Glutamatergic neuron (in vitro differentiated cells): ENCODE results near the gene PAPSS1. TPM values are rescaled to one million over a fixed set of nuclear protein-coding genes. Genes with fewer than 3 reads are reported as not detected.
"Not testable (repeated sequence)": the region's sequence is repeated elsewhere in the genome, so short reads cannot be mapped to it uniquely, and the experiment has no call there.

ENCODE experiments used
- DNase-seq: peaks from one replicate; pipeline ENCODE4 v3.0.0; 2022
- H3K27ac Mint-ChIP-seq: one replicate; pipeline ENCODE4 v1.8.0; 2020; ENCODE audit warnings: mild to moderate bottlenecking, mixed read lengths, inconsistent platforms; ENCODE audit not compliant: unreplicated experiment
- H3K27me3 Mint-ChIP-seq: one replicate; pipeline ENCODE4 v1.8.0; 2020; ENCODE audit warnings: mild to moderate bottlenecking, moderate library complexity, mixed read lengths, inconsistent platforms; ENCODE audit not compliant: unreplicated experiment
- H3K36me3 Mint-ChIP-seq: one replicate; pipeline ENCODE4 v1.8.0; 2020; ENCODE audit warnings: mild to moderate bottlenecking, mixed read lengths, inconsistent platforms; ENCODE audit not compliant: unreplicated experiment
- H3K4me1 Mint-ChIP-seq: one replicate; pipeline ENCODE4 v1.8.0; 2020; ENCODE audit warnings: mild to moderate bottlenecking, low read depth, mixed read lengths, inconsistent platforms; ENCODE audit not compliant: unreplicated experiment
- H3K4me3 Mint-ChIP-seq: one replicate; pipeline ENCODE4 v1.8.0; 2020; ENCODE audit warnings: mild to moderate bottlenecking, mixed read lengths, inconsistent platforms; ENCODE audit not compliant: unreplicated experiment
- H3K9me3 Mint-ChIP-seq: one replicate; pipeline ENCODE4 v1.8.0; 2020; ENCODE audit warnings: mild to moderate bottlenecking, moderate library complexity, mixed read lengths, inconsistent platforms; ENCODE audit not compliant: unreplicated experiment
- CTCF ChIP-seq: fragments of 200-600 bp; sonication (generic); IDR thresholded peaks from one replicate; pipeline ENCODE4 v1.5.0; 2021; ENCODE audit not compliant: partially characterized antibody, unreplicated experiment
- total RNA-seq: library from RNA; stranded (reverse); fragmentation: NEBNext Ultra II Directional; extraction: Animal tissue kit (Norgen Biotek cat#: 25700); gene quantifications from one replicate; pipeline ENCODE4 v1.2.1, GENCODE V29; 2021; ENCODE audit not compliant: unreplicated experiment

PAPSS1 gene
- total RNA-seq, 1 donor from 2014 or later = 105 TPM

- H3K27me3 Mint-ChIP-seq = no peaks in the 10 kb centered on the region
Measured at GRCh38 chr4:107665001-107665400, 55.0 kb downstream of the PAPSS1 start.

GRCh38 chr4:107658400-107659336 lies 61.4 kb downstream of the PAPSS1 start:
- no peaks in the 10 kb centered on the region for H3K27me3 Mint-ChIP-seq
- no peaks in the 10 kb centered on the region for H3K4me1 Mint-ChIP-seq
- no peak for DNase-seq
- no peak for TF ChIP-seq CTCF
- no peak overlapping the region for H3K27ac Mint-ChIP-seq
- no peaks in the 10 kb centered on the region for H3K36me3 Mint-ChIP-seq
- no peak overlapping the region for H3K4me3 Mint-ChIP-seq
- H3K9me3 Mint-ChIP-seq = no peaks in the 10 kb centered on the region

More at GRCh38 chr4:107665001-107665400, 55.0 kb downstream of the PAPSS1 start:
- Mint-ChIP-seq H3K4me3 (no peak overlapping the region), H3K36me3 (no peaks in the 10 kb centered on the region), H3K9me3 (no peaks in the 10 kb centered on the region), H3K4me1 (peaks cover 4% of the 10 kb centered on the region), H3K27ac (no peak overlapping the region)
- no peak for TF ChIP-seq CTCF
- DNase-seq = no peak

- TF ChIP-seq CTCF = no peak
- no peak overlapping the region for H3K4me3 Mint-ChIP-seq
- H3K36me3 Mint-ChIP-seq = no peaks in the 10 kb centered on the region
- no peaks in the 10 kb centered on the region for H3K27me3 Mint-ChIP-seq
- H3K27ac Mint-ChIP-seq = no peak overlapping the region
- H3K9me3 Mint-ChIP-seq = no peaks in the 10 kb centered on the region
- no peak for DNase-seq
- H3K4me1 Mint-ChIP-seq = no peaks in the 10 kb centered on the region
Measured at GRCh38 chr4:107655289-107655688, 64.7 kb downstream of the PAPSS1 start.

GRCh38 chr4:107654694-107655093 lies 65.3 kb downstream of the PAPSS1 start:
- Mint-ChIP-seq H3K27ac (no peak overlapping the region), H3K36me3 (no peaks in the 10 kb centered on the region), H3K27me3 (no peaks in the 10 kb centered on the region), H3K4me3 (no peak overlapping the region), H3K9me3 (no peaks in the 10 kb centered on the region), H3K4me1 (peaks cover 2% of the 10 kb centered on the region)
- no peak for TF ChIP-seq CTCF
- DNase-seq = no peak

- H3K36me3 Mint-ChIP-seq, H3K9me3 Mint-ChIP-seq, DNase-seq, H3K27ac Mint-ChIP-seq, H3K27me3 Mint-ChIP-seq, H3K4me3 Mint-ChIP-seq: not testable (repeated sequence)
- peaks cover 10% of the 10 kb centered on the region for H3K4me1 Mint-ChIP-seq
Measured at GRCh38 chr4:107651408-107651807, 68.6 kb downstream of the PAPSS1 start.
